COR-L47 (cell line): ENCODE data around the gene NPTN.
"Not testable (repeated sequence)": the region's sequence is repeated elsewhere in the genome, so short reads cannot be mapped to it uniquely, and the experiment has no call there.

Experiments
- DNase-seq: peaks from one replicate; lab custom pipeline; 2025; lab: John Stamatoyannopoulos, UW

The NPTN gene

GRCh38 chr15:73633111-73633990 is at the start of gene NPTN:
Gene NPTN (minus strand): TSS chr15:73633389. CDS start chr15:73633215, 174 bp downstream.
- DNase-seq, result peak; percentile 98

GRCh38 chr15:73682600-73683090 is 49.5 kb upstream of the NPTN start:
- no peak for DNase-seq

GRCh38 chr15:73681856-73682599 is 48.8 kb upstream of the NPTN start:
- DNase-seq, result no peak

GRCh38 chr15:73681063-73681462 is 47.9 kb upstream of the NPTN start:
- no peak for DNase-seq

- DNase-seq, result no peak
Observed at GRCh38 chr15:73680549-73680948, 47.4 kb upstream of the NPTN start.

- no peak for DNase-seq
Observed at GRCh38 chr15:73679964-73680363, 46.8 kb upstream of the NPTN start.

GRCh38 chr15:73679180-73679579 is 46.0 kb upstream of the NPTN start:
- no peak for DNase-seq

- DNase-seq, result no peak
Observed at GRCh38 chr15:73678498-73678897, 45.3 kb upstream of the NPTN start.

GRCh38 chr15:73677733-73678132 is 44.5 kb upstream of the NPTN start:
- DNase-seq, result no peak

- DNase-seq, result peak; percentile 14
Observed at GRCh38 chr15:73677146-73677607, 44.0 kb upstream of the NPTN start.

GRCh38 chr15:73674587-73674986 is 41.4 kb upstream of the NPTN start:
- DNase-seq, result no peak

- DNase-seq, result no peak
Observed at GRCh38 chr15:73660455-73660854, 27.3 kb upstream of the NPTN start.

GRCh38 chr15:73658645-73659044 is 25.5 kb upstream of the NPTN start:
- DNase-seq, result no peak

GRCh38 chr15:73655724-73656123 is 22.5 kb upstream of the NPTN start:
- no peak for DNase-seq

- DNase-seq, result no peak
Observed at GRCh38 chr15:73654659-73655058, 21.5 kb upstream of the NPTN start.

GRCh38 chr15:73650416-73651126 is 17.4 kb upstream of the NPTN start:
- DNase-seq, result no peak

GRCh38 chr15:73648014-73648295 is 14.8 kb upstream of the NPTN start:
- no peak for DNase-seq

GRCh38 chr15:73647259-73648013 is 14.2 kb upstream of the NPTN start:
- DNase-seq, result no peak

- DNase-seq, result not testable (repeated sequence)
Observed at GRCh38 chr15:73639464-73639863, 6.3 kb upstream of the NPTN start.

- DNase-seq, result no peak
Observed at GRCh38 chr15:73637527-73637926, 4.3 kb upstream of the NPTN start.

GRCh38 chr15:73633991-73634495 is 854 bp upstream of the NPTN start:
- no peak for DNase-seq

GRCh38 chr15:73632670-73633058 is 525 bp downstream of the NPTN start:
- DNase-seq, result no peak
